22Rv1 (cell line): ENCODE measurements around the gene APOC4.

Source experiments
- CTCF ChIP-seq: fragments of 450-650 bp; IDR thresholded peaks from 2 replicates; pipeline ENCODE4 v1.5.1; 2017; ENCODE audit warnings: mild to moderate bottlenecking
- ZFX ChIP-seq: fragments of 450-650 bp; IDR thresholded peaks from 2 replicates; pipeline ENCODE4 v1.6.1; 2017; ENCODE audit warnings: antibody characterized with exemption, borderline replicate concordance

- no peak for TF ChIP-seq CTCF
- no peak for TF ChIP-seq ZFX
Observed at GRCh38 chr19:44943801-44944249, 1.8 kb downstream of the APOC4 start.
